ENCODE results near the gene PROZ.

DNA sequence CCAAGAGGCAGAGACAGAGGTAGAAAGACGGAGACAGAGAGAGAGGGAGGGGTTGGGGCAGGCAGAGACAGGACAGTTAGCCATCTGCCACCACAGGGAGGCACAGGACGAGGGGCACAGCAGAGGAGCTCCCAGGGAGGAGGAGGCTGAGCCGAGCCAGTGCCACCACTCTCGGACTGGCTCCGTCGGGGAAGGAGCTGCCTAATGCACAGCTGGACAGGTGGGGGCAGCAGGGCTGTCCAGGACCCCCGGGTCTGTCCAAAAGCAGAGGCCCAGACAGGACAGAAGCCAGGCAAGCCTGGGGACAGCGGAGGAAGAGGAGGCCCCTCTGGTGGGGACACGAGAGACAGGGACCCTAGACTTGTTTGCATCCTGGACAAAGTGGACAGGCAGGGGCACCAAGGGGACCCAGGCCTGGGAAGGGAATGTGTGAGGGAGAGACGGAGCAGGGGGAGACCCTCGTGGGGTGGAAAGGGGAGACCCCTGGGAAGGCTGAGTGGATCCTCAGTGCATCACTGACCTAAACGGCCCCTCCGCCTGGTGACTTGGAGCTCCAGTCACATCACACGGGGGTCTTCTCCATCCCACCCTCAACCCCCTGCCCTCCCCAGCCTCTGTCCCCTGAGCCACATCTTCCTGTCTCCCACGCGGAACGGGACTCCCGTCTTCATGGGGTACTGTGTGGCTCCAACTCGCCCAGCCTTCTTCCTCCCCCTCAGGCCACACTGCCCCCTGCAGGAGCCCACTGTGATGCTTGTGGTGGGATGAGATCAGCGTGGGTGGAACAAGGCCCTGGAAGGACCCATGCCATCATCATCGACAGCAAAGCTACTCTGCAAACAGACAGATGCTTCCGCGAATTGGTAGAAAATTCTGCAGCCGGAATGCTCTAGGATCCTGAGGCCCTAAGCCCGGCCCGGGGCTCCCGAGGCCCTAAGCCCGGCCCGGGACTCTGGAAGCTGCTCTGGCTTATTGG, 34.9 kb upstream of the PROZ start:
- TF ChIP-seq, protein P1, sequence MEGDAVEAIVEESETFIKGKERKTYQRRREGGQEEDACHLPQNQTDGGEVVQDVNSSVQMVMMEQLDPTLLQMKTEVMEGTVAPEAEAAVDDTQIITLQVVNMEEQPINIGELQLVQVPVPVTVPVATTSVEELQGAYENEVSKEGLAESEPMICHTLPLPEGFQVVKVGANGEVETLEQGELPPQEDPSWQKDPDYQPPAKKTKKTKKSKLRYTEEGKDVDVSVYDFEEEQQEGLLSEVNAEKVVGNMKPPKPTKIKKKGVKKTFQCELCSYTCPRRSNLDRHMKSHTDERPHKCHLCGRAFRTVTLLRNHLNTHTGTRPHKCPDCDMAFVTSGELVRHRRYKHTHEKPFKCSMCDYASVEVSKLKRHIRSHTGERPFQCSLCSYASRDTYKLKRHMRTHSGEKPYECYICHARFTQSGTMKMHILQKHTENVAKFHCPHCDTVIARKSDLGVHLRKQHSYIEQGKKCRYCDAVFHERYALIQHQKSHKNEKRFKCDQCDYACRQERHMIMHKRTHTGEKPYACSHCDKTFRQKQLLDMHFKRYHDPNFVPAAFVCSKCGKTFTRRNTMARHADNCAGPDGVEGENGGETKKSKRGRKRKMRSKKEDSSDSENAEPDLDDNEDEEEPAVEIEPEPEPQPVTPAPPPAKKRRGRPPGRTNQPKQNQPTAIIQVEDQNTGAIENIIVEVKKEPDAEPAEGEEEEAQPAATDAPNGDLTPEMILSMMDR (conservative IDR thresholded peaks at IDR 0.05; ENCODE audit: low read length) = peak; percentile 39; the same call in 1 of the 2 replicates
- no peak for TF ChIP-seq EZH2phosphoT487 (IDR thresholded peaks at IDR 0.05; ENCODE audit: borderline replicate concordance, low read depth, low read length)
